H1 (cell line): Measurements from ENCODE around the gene PNLIP. TPM values are rescaled to one million over a fixed set of nuclear protein-coding genes. Genes with fewer than 3 reads are reported as not detected.

Experiments
- CREB1 ChIP-seq: IDR thresholded peaks from 2 replicates; pipeline ENCODE4 v1.6.1; 2012; ENCODE audit warnings: inconsistent platforms
- HDAC2 ChIP-seq, 2 experiments: fragments of 300-600 bp in 1 of 2; sonication (generic) in 1 of 2; IDR thresholded peaks; 2 replicates each; pipeline ENCODE4 v1.6.1; 2011 to 2012; ENCODE audit warnings: low read depth in 2 of 2, low read length in 2 of 2, mild to moderate bottlenecking in 2 of 2, moderate library complexity in 2 of 2, borderline replicate concordance in 1 of 2, inconsistent platforms in 1 of 2
- PHF8 ChIP-seq: fragments of 200-600 bp; sonication (generic); conservative IDR thresholded peaks from 2 replicates; pipeline ENCODE4 v1.7.1; 2012; ENCODE audit warnings: low read depth, mild to moderate bottlenecking, inconsistent platforms, low read length, moderate library complexity
- POLR2A ChIP-seq, 2 experiments: IDR thresholded peaks; 1 replicate in 1 of 2; 2 replicates in 1 of 2; pipeline ENCODE4 v1.6.1; 2011; ENCODE audit warnings: low read depth in 2 of 2, low read length in 2 of 2, mild to moderate bottlenecking in 2 of 2; ENCODE audit errors: control extremely low read depth in 1 of 2
- RBBP5 ChIP-seq: IDR thresholded peaks from 2 replicates; pipeline ENCODE4 v1.7.1; 2012; ENCODE audit warnings: low read depth, mild to moderate bottlenecking, inconsistent platforms, low read length, moderate library complexity, borderline replicate concordance
- polyA plus RNA-seq, 7 experiments: library from polyadenylated mRNA; depleted of rRNA in 3 of 7; stranded (reverse) in 5 of 7; unstranded in 2 of 7; fragments of >200 nt in 5 of 7; fragments of 200-250 nt in 2 of 7; gene quantifications; 1 replicate in 5 of 7; 2 replicates in 1 of 7; 4 replicates in 1 of 7; pipeline versions ENCODE4 v1.2.1 to v1.2.3, GENCODE V29; 2011 to 2013; ENCODE audit warnings: missing spikeins in 2 of 7, mixed read lengths in 2 of 7
- total RNA-seq: library from RNA; stranded (reverse); fragmentation: NEBNext Ultra II Directional; extraction: Animal tissue kit (Norgen Biotek cat#: 25700); gene quantifications from 2 replicates; pipeline ENCODE4 v1.2.1, GENCODE V29; 2021
- TF ChIP-seq, protein P1 (sequence below): fragments of 300-600 bp; sonication (generic); IDR thresholded peaks from 2 replicates; pipeline ENCODE4 v1.7.1; 2012; ENCODE audit warnings: low read length, moderate library complexity, mild to moderate bottlenecking, inconsistent platforms; ENCODE audit not compliant: insufficient replicate concordance
- TF ChIP-seq, protein P2 (sequence below): IDR thresholded peaks from 2 replicates; pipeline ENCODE4 v1.6.1; 2012; ENCODE audit warnings: low read length, inconsistent platforms

Gene PNLIP
- total and polyA plus RNA-seq, 2 of the 8 experiments (the other 6 are each of a cell fraction or from before 2014, with no cell fraction given), result not detected

- TF ChIP-seq, protein P1, sequence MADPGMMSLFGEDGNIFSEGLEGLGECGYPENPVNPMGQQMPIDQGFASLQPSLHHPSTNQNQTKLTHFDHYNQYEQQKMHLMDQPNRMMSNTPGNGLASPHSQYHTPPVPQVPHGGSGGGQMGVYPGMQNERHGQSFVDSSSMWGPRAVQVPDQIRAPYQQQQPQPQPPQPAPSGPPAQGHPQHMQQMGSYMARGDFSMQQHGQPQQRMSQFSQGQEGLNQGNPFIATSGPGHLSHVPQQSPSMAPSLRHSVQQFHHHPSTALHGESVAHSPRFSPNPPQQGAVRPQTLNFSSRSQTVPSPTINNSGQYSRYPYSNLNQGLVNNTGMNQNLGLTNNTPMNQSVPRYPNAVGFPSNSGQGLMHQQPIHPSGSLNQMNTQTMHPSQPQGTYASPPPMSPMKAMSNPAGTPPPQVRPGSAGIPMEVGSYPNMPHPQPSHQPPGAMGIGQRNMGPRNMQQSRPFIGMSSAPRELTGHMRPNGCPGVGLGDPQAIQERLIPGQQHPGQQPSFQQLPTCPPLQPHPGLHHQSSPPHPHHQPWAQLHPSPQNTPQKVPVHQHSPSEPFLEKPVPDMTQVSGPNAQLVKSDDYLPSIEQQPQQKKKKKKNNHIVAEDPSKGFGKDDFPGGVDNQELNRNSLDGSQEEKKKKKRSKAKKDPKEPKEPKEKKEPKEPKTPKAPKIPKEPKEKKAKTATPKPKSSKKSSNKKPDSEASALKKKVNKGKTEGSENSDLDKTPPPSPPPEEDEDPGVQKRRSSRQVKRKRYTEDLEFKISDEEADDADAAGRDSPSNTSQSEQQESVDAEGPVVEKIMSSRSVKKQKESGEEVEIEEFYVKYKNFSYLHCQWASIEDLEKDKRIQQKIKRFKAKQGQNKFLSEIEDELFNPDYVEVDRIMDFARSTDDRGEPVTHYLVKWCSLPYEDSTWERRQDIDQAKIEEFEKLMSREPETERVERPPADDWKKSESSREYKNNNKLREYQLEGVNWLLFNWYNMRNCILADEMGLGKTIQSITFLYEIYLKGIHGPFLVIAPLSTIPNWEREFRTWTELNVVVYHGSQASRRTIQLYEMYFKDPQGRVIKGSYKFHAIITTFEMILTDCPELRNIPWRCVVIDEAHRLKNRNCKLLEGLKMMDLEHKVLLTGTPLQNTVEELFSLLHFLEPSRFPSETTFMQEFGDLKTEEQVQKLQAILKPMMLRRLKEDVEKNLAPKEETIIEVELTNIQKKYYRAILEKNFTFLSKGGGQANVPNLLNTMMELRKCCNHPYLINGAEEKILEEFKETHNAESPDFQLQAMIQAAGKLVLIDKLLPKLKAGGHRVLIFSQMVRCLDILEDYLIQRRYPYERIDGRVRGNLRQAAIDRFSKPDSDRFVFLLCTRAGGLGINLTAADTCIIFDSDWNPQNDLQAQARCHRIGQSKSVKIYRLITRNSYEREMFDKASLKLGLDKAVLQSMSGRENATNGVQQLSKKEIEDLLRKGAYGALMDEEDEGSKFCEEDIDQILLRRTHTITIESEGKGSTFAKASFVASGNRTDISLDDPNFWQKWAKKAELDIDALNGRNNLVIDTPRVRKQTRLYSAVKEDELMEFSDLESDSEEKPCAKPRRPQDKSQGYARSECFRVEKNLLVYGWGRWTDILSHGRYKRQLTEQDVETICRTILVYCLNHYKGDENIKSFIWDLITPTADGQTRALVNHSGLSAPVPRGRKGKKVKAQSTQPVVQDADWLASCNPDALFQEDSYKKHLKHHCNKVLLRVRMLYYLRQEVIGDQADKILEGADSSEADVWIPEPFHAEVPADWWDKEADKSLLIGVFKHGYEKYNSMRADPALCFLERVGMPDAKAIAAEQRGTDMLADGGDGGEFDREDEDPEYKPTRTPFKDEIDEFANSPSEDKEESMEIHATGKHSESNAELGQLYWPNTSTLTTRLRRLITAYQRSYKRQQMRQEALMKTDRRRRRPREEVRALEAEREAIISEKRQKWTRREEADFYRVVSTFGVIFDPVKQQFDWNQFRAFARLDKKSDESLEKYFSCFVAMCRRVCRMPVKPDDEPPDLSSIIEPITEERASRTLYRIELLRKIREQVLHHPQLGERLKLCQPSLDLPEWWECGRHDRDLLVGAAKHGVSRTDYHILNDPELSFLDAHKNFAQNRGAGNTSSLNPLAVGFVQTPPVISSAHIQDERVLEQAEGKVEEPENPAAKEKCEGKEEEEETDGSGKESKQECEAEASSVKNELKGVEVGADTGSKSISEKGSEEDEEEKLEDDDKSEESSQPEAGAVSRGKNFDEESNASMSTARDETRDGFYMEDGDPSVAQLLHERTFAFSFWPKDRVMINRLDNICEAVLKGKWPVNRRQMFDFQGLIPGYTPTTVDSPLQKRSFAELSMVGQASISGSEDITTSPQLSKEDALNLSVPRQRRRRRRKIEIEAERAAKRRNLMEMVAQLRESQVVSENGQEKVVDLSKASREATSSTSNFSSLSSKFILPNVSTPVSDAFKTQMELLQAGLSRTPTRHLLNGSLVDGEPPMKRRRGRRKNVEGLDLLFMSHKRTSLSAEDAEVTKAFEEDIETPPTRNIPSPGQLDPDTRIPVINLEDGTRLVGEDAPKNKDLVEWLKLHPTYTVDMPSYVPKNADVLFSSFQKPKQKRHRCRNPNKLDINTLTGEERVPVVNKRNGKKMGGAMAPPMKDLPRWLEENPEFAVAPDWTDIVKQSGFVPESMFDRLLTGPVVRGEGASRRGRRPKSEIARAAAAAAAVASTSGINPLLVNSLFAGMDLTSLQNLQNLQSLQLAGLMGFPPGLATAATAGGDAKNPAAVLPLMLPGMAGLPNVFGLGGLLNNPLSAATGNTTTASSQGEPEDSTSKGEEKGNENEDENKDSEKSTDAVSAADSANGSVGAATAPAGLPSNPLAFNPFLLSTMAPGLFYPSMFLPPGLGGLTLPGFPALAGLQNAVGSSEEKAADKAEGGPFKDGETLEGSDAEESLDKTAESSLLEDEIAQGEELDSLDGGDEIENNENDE, result no peak
- TF ChIP-seq CREB1 (no peak), PHF8 (0 out of 2 replicates have a peak, but pooled peaks have one; percentile 57), HDAC2 (IDR thresholded peaks at IDR 0.05; ENCODE audit: borderline replicate concordance in 1 of 2, low read depth in 2 of 2, low read length in 2 of 2) (no peak), POLR2A (IDR thresholded peaks at IDR 0.05; ENCODE audit: control extremely low read depth in 1 of 2, low read depth in 2 of 2, low read length in 2 of 2) (no peak), RBBP5 (no peak; the same call in 1 of the 2 replicates)
- TF ChIP-seq, protein P2, sequence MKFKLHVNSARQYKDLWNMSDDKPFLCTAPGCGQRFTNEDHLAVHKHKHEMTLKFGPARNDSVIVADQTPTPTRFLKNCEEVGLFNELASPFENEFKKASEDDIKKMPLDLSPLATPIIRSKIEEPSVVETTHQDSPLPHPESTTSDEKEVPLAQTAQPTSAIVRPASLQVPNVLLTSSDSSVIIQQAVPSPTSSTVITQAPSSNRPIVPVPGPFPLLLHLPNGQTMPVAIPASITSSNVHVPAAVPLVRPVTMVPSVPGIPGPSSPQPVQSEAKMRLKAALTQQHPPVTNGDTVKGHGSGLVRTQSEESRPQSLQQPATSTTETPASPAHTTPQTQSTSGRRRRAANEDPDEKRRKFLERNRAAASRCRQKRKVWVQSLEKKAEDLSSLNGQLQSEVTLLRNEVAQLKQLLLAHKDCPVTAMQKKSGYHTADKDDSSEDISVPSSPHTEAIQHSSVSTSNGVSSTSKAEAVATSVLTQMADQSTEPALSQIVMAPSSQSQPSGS, result no peak
Observed at GRCh38 chr10:116608686-116609594, 63.2 kb downstream of the PNLIP start (continued).
